Skeletal muscle satellite cell (primary cell): ENCODE results near the gene TMC1.
"Not testable (repeated sequence)": the region's sequence is repeated elsewhere in the genome, so short reads cannot be mapped to it uniquely, and the experiment has no call there.

Source experiments
- H3K27me3 ChIP-seq: 2 replicates; pipeline ENCODE4 v1.7.0; 2013; ENCODE audit warnings: low read length; ENCODE audit not compliant: control insufficient read depth, insufficient read depth
- H3K36me3 ChIP-seq: 2 replicates; pipeline ENCODE4 v1.7.0; 2013; ENCODE audit warnings: mild to moderate bottlenecking, control low read depth, low read length; ENCODE audit not compliant: insufficient read depth
- H3K4me1 ChIP-seq: 2 replicates; pipeline ENCODE4 v1.7.0; 2013; ENCODE audit warnings: low read length; ENCODE audit not compliant: control insufficient read depth, insufficient read depth
- H3K4me2 ChIP-seq: 2 replicates; pipeline ENCODE4 v1.7.0; 2013; ENCODE audit warnings: mild to moderate bottlenecking, low read length
- H3K4me3 ChIP-seq: 2 replicates; pipeline ENCODE4 v1.7.0; 2013; ENCODE audit warnings: low read length
- H3K9ac ChIP-seq: 2 replicates; pipeline ENCODE4 v1.7.0; 2013; ENCODE audit warnings: mild to moderate bottlenecking, low read depth, low read length, moderate library complexity
- H3K9me3 ChIP-seq: replicated peaks from 2 replicates; pipeline ENCODE4 v1.7.0; 2013; ENCODE audit warnings: mild to moderate bottlenecking, control low read depth, low read length

Gene TMC1

DNA sequence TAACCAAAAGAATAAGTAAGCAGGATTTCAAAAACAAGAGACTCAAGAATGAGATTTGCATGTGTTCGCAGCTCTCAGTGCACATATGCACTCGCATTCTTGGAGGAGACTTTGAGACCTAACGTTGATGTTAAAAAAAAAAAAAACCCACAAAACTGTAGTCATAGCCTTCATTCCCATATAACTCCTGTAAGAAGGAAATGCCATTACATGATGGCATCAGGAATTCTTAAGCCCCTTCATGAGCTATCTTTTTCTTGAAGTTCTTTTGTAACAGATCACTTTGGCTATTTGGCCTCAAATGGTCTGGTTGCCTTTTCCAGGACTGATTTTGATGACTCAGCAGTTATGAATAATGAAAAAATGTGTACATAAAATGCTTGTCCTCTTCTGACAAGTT lies 317.7 kb downstream of the TMC1 start:
- no peaks in the 10 kb centered on the region for H3K36me3 ChIP-seq
- no peaks in the 10 kb centered on the region for H3K27me3 ChIP-seq
- no peaks in the 10 kb centered on the region for H3K4me1 ChIP-seq
- no peaks in the 10 kb centered on the region for H3K9me3 ChIP-seq
- H3K9ac ChIP-seq: no peak overlapping the region
- no peak overlapping the region for H3K4me3 ChIP-seq
- no peak overlapping the region for H3K4me2 ChIP-seq

DNA sequence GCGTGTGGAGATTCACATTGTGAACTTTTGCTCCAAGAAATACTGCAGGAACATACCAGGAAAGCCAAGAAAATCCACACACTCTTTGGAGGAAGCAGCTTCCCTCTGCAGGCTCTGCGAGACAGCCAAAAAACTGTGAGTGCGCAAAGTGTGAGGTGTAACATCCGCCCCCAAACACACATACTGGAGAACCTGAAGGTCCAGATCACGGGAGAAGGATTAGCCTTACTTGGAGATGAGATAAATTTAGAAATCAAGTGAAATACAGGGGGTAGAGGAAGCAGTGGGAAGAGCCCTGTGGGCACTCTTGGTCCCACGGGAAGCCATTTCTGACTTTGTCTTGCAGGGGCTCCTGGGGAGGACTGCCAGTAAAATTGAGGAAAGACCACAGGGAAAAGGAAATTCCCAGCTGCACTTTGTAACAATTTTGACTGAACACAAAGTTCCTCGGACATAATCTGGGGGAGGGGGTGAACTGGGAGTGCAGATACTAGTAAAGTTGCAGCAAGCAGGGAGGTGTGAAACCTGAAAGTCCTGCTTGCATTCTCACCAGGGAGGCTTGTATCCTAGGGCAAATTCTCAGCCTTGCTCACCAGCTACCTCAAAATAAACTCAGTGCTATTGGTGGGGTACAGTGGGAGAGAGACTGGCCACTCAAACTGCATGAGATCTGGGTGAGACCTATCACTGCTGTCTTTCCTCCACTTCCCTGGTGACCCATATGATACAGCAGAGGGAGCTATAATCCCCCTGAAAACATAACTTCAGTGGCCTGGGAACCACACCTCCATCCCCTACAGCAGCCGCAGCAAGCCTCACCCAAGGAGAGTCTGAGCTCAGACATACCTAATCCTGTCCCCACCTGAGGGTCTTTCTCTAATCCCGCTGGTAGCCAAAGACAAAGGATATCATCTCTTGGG lies 322.4 kb downstream of the TMC1 start:
- H3K27me3 ChIP-seq: no peaks in the 10 kb centered on the region
- H3K9ac ChIP-seq: no peak overlapping the region
- H3K4me3 ChIP-seq: no peak overlapping the region
- no peaks in the 10 kb centered on the region for H3K36me3 ChIP-seq
- H3K4me1 ChIP-seq: no peaks in the 10 kb centered on the region
- H3K9me3 ChIP-seq: peaks cover 3% of the 10 kb centered on the region
- no peak overlapping the region for H3K4me2 ChIP-seq

DNA sequence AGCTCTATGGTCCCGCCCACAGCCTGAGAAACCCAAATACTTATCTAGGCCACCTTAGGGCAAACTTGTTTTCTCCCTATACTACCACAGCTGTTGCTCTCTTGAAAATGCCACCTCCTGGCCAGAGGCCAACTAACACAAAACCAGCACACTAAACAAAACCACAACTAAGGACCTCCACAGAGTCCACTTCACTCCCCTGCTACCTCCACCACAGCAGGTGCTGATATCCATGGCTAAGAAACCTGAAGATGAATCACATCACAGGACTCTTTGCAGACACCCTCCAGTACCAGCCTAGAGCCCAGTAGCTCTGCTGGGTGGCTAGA lies 323.0 kb downstream of the TMC1 start:
- peaks cover 3% of the 10 kb centered on the region for H3K9me3 ChIP-seq
- H3K27me3 ChIP-seq: no peaks in the 10 kb centered on the region
- no peak overlapping the region for H3K9ac ChIP-seq
- no peak overlapping the region for H3K4me2 ChIP-seq
- no peak overlapping the region for H3K4me3 ChIP-seq
- no peaks in the 10 kb centered on the region for H3K36me3 ChIP-seq
- no peaks in the 10 kb centered on the region for H3K4me1 ChIP-seq

DNA sequence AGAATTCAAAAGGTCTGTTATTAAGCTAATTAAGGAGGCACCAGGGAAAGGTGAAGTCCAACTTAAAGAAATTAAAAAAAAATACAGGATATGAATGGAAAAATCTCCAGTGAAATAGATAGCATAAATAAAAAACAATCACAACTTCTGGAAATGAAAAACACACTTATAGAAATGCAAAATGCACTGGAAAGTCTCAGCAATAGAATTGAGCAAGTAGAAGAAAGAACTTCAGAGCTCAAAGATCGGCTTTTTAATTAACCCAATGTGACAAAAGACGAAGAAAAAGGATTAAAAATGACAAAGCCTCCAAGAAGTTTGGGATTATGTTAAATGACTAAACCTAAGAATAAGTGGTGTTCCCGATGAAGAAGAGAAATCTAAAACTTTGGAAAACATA lies 323.6 kb downstream of the TMC1 start:
- H3K9ac ChIP-seq, H3K27me3 ChIP-seq, H3K36me3 ChIP-seq, H3K4me1 ChIP-seq, H3K4me2 ChIP-seq, H3K4me3 ChIP-seq, H3K9me3 ChIP-seq: not testable (repeated sequence)

DNA sequence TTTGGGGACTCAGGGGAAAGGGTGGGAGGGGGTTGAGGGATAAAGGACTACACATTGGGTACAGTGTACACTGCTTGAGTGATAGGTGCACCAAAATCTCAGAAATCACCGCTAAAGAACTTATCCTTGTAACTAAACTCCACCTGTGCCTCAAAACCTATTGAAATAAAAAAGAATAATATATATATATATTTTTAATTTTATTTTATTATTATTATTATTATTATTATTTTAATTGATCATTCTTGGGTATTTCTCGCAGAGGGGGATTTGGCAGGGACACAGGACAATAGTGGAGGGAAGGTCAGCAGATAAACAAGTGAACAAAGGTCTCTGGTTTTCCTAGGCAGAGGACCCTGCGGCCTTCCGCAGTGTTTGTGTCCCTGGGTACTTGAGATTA lies 328.8 kb downstream of the TMC1 start:
- H3K27me3 ChIP-seq, H3K9ac ChIP-seq, H3K36me3 ChIP-seq, H3K9me3 ChIP-seq, H3K4me2 ChIP-seq, H3K4me3 ChIP-seq, H3K4me1 ChIP-seq: not testable (repeated sequence)

DNA sequence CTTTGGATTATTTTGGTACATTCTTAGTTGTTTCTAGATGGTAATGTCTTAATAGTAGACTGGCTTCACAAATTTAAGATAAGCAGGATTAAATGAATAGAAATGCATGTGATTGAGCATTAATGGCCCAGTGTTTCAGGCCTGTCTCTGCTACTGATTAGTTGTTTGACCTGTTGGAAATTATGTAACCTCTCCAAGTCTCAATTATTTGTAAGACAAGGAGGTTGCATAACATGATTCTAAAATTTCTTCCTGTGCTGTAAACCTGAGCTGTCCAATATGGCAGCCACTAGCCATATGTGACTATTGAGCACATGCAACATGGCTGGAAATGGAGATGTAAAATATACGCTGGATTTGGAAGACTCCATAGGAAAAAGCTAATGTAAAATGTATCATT lies 333.9 kb downstream of the TMC1 start:
- no peak overlapping the region for H3K4me3 ChIP-seq
- no peaks in the 10 kb centered on the region for H3K36me3 ChIP-seq
- peaks cover 14% of the 10 kb centered on the region for H3K4me1 ChIP-seq
- H3K9ac ChIP-seq: no peak overlapping the region
- H3K4me2 ChIP-seq: no peak overlapping the region
- no peaks in the 10 kb centered on the region for H3K9me3 ChIP-seq
- no peaks in the 10 kb centered on the region for H3K27me3 ChIP-seq

DNA sequence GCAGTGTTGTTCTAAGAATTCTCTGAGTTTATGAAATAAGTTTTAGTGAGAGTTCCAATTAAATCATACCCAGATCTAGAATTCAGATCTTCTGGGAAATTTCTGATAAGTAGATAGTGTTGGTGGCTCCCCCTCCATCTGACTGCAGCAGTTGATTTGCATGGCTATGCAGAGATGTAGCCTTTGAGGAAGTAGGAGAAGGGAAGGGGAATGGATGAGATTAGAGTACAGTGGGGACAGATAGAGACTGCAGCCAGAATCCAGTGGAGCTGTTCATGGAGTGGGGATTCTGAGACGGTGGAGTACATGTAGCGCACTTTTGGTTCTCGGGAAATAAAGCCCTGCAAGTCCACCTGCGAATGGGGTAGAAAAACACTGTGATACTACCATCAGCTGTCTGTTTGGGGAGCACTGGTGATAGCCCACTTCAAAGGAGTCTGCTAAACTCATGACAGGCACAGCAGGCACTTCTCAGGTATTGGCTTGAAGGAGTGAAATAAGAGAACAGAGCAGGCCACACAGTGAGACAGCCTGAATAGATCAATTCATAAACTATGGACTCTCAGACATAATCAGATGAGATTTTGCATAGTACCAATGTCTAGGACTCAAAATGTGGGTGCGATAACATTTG lies 334.6 kb downstream of the TMC1 start:
- no peaks in the 10 kb centered on the region for H3K36me3 ChIP-seq
- H3K4me3 ChIP-seq: no peak overlapping the region
- no peaks in the 10 kb centered on the region for H3K9me3 ChIP-seq
- no peak overlapping the region for H3K4me2 ChIP-seq
- H3K27me3 ChIP-seq: no peaks in the 10 kb centered on the region
- H3K4me1 ChIP-seq: peaks cover 14% of the 10 kb centered on the region
- no peak overlapping the region for H3K9ac ChIP-seq

DNA sequence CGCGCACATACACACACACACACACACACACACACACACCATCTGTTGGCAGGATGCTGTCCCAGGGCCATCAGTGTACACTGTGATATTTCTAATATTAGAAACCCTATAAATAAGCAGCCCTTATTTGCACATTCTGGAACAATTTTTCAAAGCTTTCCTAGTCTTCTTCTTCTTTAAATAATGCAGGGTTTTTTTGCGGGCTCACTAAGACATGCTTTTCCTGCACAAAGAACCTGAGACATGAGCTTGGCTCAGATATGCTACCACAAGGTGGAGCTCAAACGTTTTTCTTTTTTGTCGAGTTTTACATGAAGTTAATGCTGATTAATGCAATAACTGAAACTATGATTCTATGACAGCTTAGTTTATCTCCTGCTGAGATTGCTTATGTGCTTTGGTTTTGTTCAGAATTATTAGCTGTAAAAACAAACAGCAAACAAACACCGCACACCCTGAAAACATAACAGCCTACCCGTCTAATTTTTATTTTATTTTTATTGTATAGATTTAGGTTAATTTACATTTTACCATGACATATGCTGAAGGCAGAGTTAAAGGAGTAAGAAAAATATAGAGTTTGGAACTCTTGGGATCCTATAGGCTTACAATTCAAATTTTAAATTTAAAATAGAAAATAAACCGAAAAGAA lies 335.7 kb downstream of the TMC1 start:
- Histone ChIP-seq H3K9ac (no peak overlapping the region), H3K27me3 (no peaks in the 10 kb centered on the region), H3K4me2 (no peak overlapping the region), H3K4me1 (peaks cover 14% of the 10 kb centered on the region), H3K36me3 (no peaks in the 10 kb centered on the region), H3K4me3 (no peak overlapping the region), H3K9me3 (no peaks in the 10 kb centered on the region)

DNA sequence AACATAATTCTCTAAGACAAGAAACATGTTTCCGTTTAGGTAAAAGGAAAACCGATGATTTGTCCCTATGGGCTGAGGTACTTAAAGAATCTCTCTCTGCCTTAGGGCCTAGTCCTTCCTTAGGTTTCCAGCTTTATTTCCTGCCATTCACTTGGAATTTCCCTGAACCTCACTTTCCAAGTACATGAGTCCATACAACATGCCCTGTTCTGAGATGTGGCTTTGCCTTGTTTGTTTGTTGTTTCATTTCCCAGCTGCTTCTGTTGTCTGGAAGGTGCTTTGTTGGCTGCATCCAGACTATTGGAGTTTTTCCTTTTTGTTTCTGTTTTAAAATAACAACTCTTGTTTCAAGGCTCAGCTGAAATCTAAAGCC lies 336.2 kb downstream of the TMC1 start:
- H3K4me2 ChIP-seq: no peak overlapping the region
- H3K4me1 ChIP-seq: peaks cover 14% of the 10 kb centered on the region
- H3K9me3 ChIP-seq: no peaks in the 10 kb centered on the region
- no peaks in the 10 kb centered on the region for H3K36me3 ChIP-seq
- H3K9ac ChIP-seq: no peak overlapping the region
- H3K27me3 ChIP-seq: no peaks in the 10 kb centered on the region
- no peak overlapping the region for H3K4me3 ChIP-seq

DNA sequence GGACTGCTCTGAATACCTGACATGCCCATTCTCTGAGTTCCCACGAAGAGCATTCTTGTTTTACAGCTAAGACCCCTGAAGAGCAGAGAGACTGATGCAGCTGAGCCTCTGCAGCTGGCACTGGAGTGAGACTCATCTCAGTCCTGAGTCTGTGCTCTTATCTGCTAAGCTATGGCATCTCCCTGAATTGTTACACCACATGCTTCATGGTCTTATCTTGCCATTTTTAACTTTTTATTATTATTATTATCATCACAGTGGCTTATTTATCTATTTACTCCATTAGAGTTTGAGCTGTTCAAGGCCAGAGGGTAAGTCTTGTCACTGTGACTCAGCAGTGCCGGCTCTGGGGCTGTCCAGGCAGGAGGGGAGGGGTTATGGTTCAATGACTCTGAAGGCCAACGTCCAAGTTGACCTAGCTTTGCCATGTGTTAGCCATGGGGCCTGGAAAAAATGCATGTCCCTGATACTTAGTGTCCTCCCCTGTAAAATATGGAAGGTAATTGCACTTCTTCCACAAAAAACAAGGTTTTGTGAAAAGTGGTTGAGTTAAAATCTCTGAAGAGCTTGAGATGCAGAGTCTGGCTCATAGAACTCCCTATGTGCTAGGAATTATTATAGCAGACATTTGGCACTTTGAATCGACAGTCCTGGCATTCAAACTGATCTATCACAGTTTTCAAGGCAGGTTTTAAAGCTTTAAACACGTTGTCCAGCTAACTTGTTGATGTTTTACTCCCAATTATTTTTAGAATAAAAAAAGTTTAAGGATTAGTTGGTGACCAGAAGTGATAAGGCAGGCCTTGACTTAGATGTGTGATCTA lies 336.9 kb downstream of the TMC1 start:
- H3K9ac ChIP-seq: no peak overlapping the region
- no peaks in the 10 kb centered on the region for H3K27me3 ChIP-seq
- no peak overlapping the region for H3K4me2 ChIP-seq
- H3K9me3 ChIP-seq: no peaks in the 10 kb centered on the region
- no peaks in the 10 kb centered on the region for H3K36me3 ChIP-seq
- peaks cover 14% of the 10 kb centered on the region for H3K4me1 ChIP-seq
- no peak overlapping the region for H3K4me3 ChIP-seq

DNA sequence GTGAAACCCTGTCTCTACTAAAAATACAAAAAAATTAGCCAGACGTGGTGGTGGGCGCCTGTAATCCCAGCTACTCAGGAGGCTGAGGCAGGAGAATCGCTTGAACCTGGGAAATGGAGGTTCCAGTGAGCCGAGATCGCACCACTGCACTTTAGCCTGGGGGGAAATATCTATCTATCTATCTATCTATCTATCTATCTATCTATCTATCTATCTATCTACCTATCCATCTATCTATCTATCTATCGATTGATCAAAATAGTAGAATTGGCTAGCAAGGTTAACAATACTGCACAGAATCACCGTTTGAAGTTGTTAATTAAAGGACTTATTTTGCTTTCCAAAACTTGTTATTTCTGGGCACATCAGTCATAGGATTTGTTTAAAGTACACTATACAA lies 341.4 kb downstream of the TMC1 start:
- H3K27me3 ChIP-seq, H3K9ac ChIP-seq, H3K4me2 ChIP-seq, H3K9me3 ChIP-seq, H3K4me3 ChIP-seq, H3K36me3 ChIP-seq, H3K4me1 ChIP-seq: not testable (repeated sequence)
